WTC11 (cell line): ENCODE measurements around the gene JMJD7. TPM values are rescaled to one million over a fixed set of nuclear protein-coding genes. Genes with fewer than 3 reads are reported as not detected.

Experiments
- ATAC-seq: fragments of 200-7000 bp; cut with Tn5 transposase; 2 replicates; pipeline ENCODE4 v1.10.0; 2021; ENCODE audit warnings: mild to moderate bottlenecking, moderate library complexity
- CTCF ChIA-PET: fragments of 300-600 bp; sonication (Branson Sonifier 250); formaldehyde crosslinking; loops from one replicate; lab custom pipeline; 2021; ENCODE audit warnings: antibody characterized with exemption; lab: Charles Lee
- POLR2A ChIA-PET: fragments of 350-600 bp; sonication (Branson Sonifier 250); formaldehyde crosslinking; loops from one replicate; lab custom pipeline; 2021; ENCODE audit warnings: antibody characterized with exemption; lab: Charles Lee
- DNase-seq: peaks from one replicate; pipeline ENCODE4 v3.0.0; 2021; ENCODE audit warnings: low spot score
- H3K27ac Mint-ChIP-seq: 2 replicates; pipeline ENCODE4 v1.8.0; 2021; ENCODE audit warnings: mixed read lengths
- H3K27me3 Mint-ChIP-seq: 2 replicates; pipeline ENCODE4 v1.8.0; 2021; ENCODE audit warnings: low read depth, mild to moderate bottlenecking, moderate library complexity, mixed read lengths
- H3K36me3 Mint-ChIP-seq: 2 replicates; pipeline ENCODE4 v1.8.0; 2021; ENCODE audit warnings: mixed read lengths
- H3K4me1 Mint-ChIP-seq: 2 replicates; pipeline ENCODE4 v1.8.0; 2022; ENCODE audit warnings: mixed read lengths
- H3K4me3 Mint-ChIP-seq: 2 replicates; pipeline ENCODE4 v1.8.0; 2021; ENCODE audit warnings: mild to moderate bottlenecking, moderate library complexity, mixed read lengths
- H3K9me3 Mint-ChIP-seq: 2 replicates; pipeline ENCODE4 v1.8.0; 2021; ENCODE audit warnings: mixed read lengths
- ARID4B ChIP-seq: sonication (generic); formaldehyde crosslinking; IDR thresholded peaks from 2 replicates; pipeline ENCODE4 v1.8.0; 2023; ENCODE audit warnings: missing genetic modification reagents, mild to moderate bottlenecking, borderline replicate concordance
- CREB1 ChIP-seq: sonication (generic); formaldehyde crosslinking; IDR thresholded peaks from 2 replicates; pipeline ENCODE4 v1.8.0; 2023; ENCODE audit warnings: mild to moderate bottlenecking, missing genetic modification reagents
- ELF4 ChIP-seq: sonication (generic); formaldehyde crosslinking; IDR thresholded peaks from 2 replicates; pipeline ENCODE4 v1.8.1; 2022; ENCODE audit warnings: low read depth, mild to moderate bottlenecking, moderate library complexity, missing genetic modification reagents
- ERG ChIP-seq: fragments of 250-450 bp; sonication (Bioruptor Pico); IDR thresholded peaks from 2 replicates; pipeline ENCODE4 v1.8.0; 2021; ENCODE audit warnings: mild to moderate bottlenecking
- GRHL2 ChIP-seq: fragments of 250-450 bp; sonication (Bioruptor Pico); IDR thresholded peaks from 2 replicates; pipeline ENCODE4 v1.8.0; 2022; ENCODE audit warnings: mild to moderate bottlenecking, moderate library complexity; ENCODE audit not compliant: insufficient replicate concordance, severe bottlenecking
- MXD4 ChIP-seq: fragments of 250-450 bp; sonication (Bioruptor Pico); IDR thresholded peaks from 2 replicates; pipeline ENCODE4 v1.8.0; 2021; ENCODE audit warnings: mild to moderate bottlenecking, moderate library complexity, borderline replicate concordance
- MYBL2 ChIP-seq: sonication (generic); formaldehyde crosslinking; IDR thresholded peaks from 2 replicates; pipeline ENCODE4 v1.8.1; 2023; ENCODE audit warnings: mild to moderate bottlenecking, moderate library complexity, missing genetic modification reagents
- NR1H2 ChIP-seq: sonication (generic); formaldehyde crosslinking; IDR thresholded peaks from 2 replicates; pipeline ENCODE4 v1.9.0; 2021; ENCODE audit warnings: mild to moderate bottlenecking, moderate library complexity, missing genetic modification reagents
- OVOL2 ChIP-seq: fragments of 250-450 bp; sonication (Bioruptor Pico); IDR thresholded peaks from 2 replicates; pipeline ENCODE4 v1.9.0; 2021; ENCODE audit warnings: mild to moderate bottlenecking, borderline replicate concordance
- PREB ChIP-seq: sonication (generic); formaldehyde crosslinking; IDR thresholded peaks from 2 replicates; pipeline ENCODE4 v1.8.1; 2022; ENCODE audit warnings: mild to moderate bottlenecking, missing genetic modification reagents, moderate library complexity, borderline replicate concordance
- SMAD4 ChIP-seq: sonication (generic); formaldehyde crosslinking; IDR thresholded peaks from 2 replicates; pipeline ENCODE4 v1.8.0; 2022; ENCODE audit warnings: mild to moderate bottlenecking, missing genetic modification reagents
- TP53 ChIP-seq: sonication (generic); formaldehyde crosslinking; IDR thresholded peaks from 2 replicates; pipeline ENCODE4 v1.8.1; 2023; ENCODE audit warnings: mild to moderate bottlenecking, missing genetic modification reagents
- ZBTB21 ChIP-seq: sonication (generic); formaldehyde crosslinking; IDR thresholded peaks from 2 replicates; pipeline ENCODE4 v1.8.1; 2023; ENCODE audit warnings: mild to moderate bottlenecking, missing genetic modification reagents, borderline replicate concordance
- ZNF219 ChIP-seq: sonication (generic); formaldehyde crosslinking; IDR thresholded peaks from 2 replicates; pipeline ENCODE4 v1.8.0; 2023; ENCODE audit warnings: missing genetic modification reagents, mild to moderate bottlenecking, borderline replicate concordance
- ZNF396 ChIP-seq: fragments of 250-450 bp; sonication (Bioruptor Pico); IDR thresholded peaks from 2 replicates; pipeline ENCODE4 v1.8.0; 2021; ENCODE audit warnings: mild to moderate bottlenecking, moderate library complexity, borderline replicate concordance
- total RNA-seq: library from RNA; stranded (reverse); gene quantifications from 3 replicates; pipeline ENCODE4 v1.2.3, GENCODE V29; 2021
- TF ChIP-seq, protein P1 (sequence below): sonication (generic); formaldehyde crosslinking; IDR thresholded peaks from 2 replicates; pipeline ENCODE4 v1.8.0; 2022; ENCODE audit warnings: missing genetic modification reagents
- TF ChIP-seq, protein P2 (sequence below): fragments of 250-450 bp; sonication (Bioruptor Pico); conservative IDR thresholded peaks from 2 replicates; pipeline ENCODE4 v1.9.0; 2021; ENCODE audit warnings: mild to moderate bottlenecking
- TF ChIP-seq, protein P3 (sequence below): sonication (generic); formaldehyde crosslinking; IDR thresholded peaks from 2 replicates; pipeline ENCODE4 v1.8.1; 2023; ENCODE audit warnings: mild to moderate bottlenecking, moderate library complexity, missing genetic modification reagents

The JMJD7 gene
- total RNA-seq, 1 experiment from 2014 or later, result 19.9 TPM

- H3K27me3 Mint-ChIP-seq, result no peaks in the 10 kb centered on the region
- ChIA-PET POLR2A (interaction anchor here (0.7 to 1.9 kb wide), 2 partner anchors 36 to 76 kb away, joined by 4 to 13 read pairs; partner anchors contain the start of gene MAPKBP1), CTCF (interaction anchor here (0.5 to 6.4 kb wide), 5 partner anchors 18 to 894 kb away, joined by 3 to 158 read pairs (median 4); partner anchors contain the start of gene MAPKBP1)
- no peak overlapping the region for H3K27ac Mint-ChIP-seq
- ATAC-seq (no peak), DNase-seq (no peak)
- peaks cover 6% of the 10 kb centered on the region for H3K4me1 Mint-ChIP-seq
- H3K4me3 Mint-ChIP-seq, result no peak overlapping the region
- H3K9me3 Mint-ChIP-seq, result no peaks in the 10 kb centered on the region
- H3K36me3 Mint-ChIP-seq, result no peaks in the 10 kb centered on the region
- no peak for TF ChIP-seq PREB
- TF ChIP-seq SMAD4 (CRISPR knock-in tag), result no peak
- TF ChIP-seq NR1H2 (CRISPR knock-in tag), result no peak
- no peak for TF ChIP-seq ZNF219
- TF ChIP-seq, protein P1, sequence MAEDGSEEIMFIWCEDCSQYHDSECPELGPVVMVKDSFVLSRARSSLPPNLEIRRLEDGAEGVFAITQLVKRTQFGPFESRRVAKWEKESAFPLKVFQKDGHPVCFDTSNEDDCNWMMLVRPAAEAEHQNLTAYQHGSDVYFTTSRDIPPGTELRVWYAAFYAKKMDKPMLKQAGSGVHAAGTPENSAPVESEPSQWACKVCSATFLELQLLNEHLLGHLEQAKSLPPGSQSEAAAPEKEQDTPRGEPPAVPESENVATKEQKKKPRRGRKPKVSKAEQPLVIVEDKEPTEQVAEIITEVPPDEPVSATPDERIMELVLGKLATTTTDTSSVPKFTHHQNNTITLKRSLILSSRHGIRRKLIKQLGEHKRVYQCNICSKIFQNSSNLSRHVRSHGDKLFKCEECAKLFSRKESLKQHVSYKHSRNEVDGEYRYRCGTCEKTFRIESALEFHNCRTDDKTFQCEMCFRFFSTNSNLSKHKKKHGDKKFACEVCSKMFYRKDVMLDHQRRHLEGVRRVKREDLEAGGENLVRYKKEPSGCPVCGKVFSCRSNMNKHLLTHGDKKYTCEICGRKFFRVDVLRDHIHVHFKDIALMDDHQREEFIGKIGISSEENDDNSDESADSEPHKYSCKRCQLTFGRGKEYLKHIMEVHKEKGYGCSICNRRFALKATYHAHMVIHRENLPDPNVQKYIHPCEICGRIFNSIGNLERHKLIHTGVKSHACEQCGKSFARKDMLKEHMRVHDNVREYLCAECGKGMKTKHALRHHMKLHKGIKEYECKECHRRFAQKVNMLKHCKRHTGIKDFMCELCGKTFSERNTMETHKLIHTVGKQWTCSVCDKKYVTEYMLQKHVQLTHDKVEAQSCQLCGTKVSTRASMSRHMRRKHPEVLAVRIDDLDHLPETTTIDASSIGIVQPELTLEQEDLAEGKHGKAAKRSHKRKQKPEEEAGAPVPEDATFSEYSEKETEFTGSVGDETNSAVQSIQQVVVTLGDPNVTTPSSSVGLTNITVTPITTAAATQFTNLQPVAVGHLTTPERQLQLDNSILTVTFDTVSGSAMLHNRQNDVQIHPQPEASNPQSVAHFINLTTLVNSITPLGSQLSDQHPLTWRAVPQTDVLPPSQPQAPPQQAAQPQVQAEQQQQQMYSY (CRISPR knock-in tag), result no peak
- TF ChIP-seq GRHL2 (CRISPR knock-in tag), result no peak
- TF ChIP-seq OVOL2 (CRISPR knock-in tag), result no peak
- TF ChIP-seq ZNF396 (CRISPR knock-in tag), result no peak
- TF ChIP-seq, protein P2, sequence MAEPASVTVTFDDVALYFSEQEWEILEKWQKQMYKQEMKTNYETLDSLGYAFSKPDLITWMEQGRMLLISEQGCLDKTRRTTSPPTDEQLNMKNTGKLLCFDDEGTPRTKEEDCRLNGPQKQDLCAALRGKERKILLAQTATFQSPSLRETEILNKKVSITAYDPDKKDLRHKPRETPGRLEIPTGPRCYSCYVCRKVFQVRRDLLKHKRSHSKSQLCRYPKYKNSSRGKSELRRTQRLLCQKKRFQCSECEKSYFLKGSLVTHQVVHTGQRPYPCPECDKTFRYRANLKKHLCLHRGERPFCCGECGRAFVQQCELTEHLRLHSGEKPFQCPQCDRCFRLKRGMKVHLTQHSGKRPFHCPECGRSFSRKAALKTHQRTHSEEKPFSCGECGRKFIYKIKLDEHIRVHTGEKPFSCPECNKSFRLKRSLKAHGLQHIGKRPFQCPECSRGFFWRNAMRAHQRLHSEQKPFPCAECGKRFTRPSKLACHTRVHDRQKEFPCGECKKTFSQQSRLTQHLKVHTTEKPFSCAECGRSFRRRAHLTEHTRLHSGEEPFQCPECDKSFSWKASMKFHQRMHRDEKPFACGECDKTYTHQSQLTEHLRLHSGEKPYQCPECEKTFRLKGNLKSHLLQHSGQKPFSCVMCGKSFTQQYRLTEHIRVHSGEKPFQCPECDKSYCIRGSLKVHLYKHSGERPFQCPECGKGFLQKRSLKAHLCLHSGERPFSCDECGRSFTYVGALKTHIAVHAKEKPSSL (CRISPR knock-in tag), result no peak
- no peak for TF ChIP-seq ARID4B (CRISPR knock-in tag)
- TF ChIP-seq, all 79 proteins: peak for 0
Observed at GRCh38 chr15:41809121-41809520, 18.8 kb upstream of the JMJD7 start.

- H3K4me1 Mint-ChIP-seq, result peaks cover 6% of the 10 kb centered on the region
- ATAC-seq (no peak), DNase-seq (no peak)
- H3K27ac Mint-ChIP-seq, result peak overlapping the region; percentile 27; the same call in 1 of the 2 replicates
- H3K4me3 Mint-ChIP-seq, result no peak overlapping the region
- POLR2A ChIA-PET, result interaction anchor here (0.7 to 1.9 kb wide), 2 partner anchors 36 to 75 kb away, joined by 4 to 13 read pairs; partner anchors contain the start of gene MAPKBP1
- H3K9me3 Mint-ChIP-seq, result no peaks in the 10 kb centered on the region
- no peaks in the 10 kb centered on the region for H3K27me3 Mint-ChIP-seq
- CTCF ChIA-PET, result interaction anchor here (0.5 to 6.4 kb wide), 8 partner anchors 13 to 894 kb away, joined by 3 to 158 read pairs (median 4); partner anchors contain the start of gene MAPKBP1
- no peaks in the 10 kb centered on the region for H3K36me3 Mint-ChIP-seq
- TF ChIP-seq CREB1 (CRISPR knock-in tag), result no peak
- no peak for TF ChIP-seq ZNF219
- TF ChIP-seq ERG, result no peak
- TF ChIP-seq, protein P3, sequence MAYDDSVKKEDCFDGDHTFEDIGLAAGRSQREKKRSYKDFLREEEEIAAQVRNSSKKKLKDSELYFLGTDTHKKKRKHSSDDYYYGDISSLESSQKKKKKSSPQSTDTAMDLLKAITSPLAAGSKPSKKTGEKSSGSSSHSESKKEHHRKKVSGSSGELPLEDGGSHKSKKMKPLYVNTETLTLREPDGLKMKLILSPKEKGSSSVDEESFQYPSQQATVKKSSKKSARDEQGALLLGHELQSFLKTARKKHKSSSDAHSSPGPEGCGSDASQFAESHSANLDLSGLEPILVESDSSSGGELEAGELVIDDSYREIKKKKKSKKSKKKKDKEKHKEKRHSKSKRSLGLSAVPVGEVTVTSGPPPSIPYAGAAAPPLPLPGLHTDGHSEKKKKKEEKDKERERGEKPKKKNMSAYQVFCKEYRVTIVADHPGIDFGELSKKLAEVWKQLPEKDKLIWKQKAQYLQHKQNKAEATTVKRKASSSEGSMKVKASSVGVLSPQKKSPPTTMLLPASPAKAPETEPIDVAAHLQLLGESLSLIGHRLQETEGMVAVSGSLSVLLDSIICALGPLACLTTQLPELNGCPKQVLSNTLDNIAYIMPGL (CRISPR knock-in tag), result no peak
- no peak for TF ChIP-seq GRHL2 (CRISPR knock-in tag)
- TF ChIP-seq ELF4 (CRISPR knock-in tag), result no peak
- TF ChIP-seq MYBL2 (CRISPR knock-in tag), result no peak
- no peak for TF ChIP-seq ZBTB21 (CRISPR knock-in tag)
- TF ChIP-seq ZNF396 (CRISPR knock-in tag), result no peak
- TF ChIP-seq MXD4 (CRISPR knock-in tag), result no peak
- TF ChIP-seq TP53, result no peak
Observed at GRCh38 chr15:41809526-41810220, 18.2 kb upstream of the JMJD7 start.
